Nephron (organoid): ENCODE data around the gene CASP12.

Source experiments
- H3K27ac Mint-ChIP-seq, 3 experiments: 2 replicates each; pipeline ENCODE4 v1.8.0; 2020; ENCODE audit warnings: mixed read lengths in 3 of 3, mild to moderate bottlenecking in 2 of 3, moderate library complexity in 1 of 3
- H3K27me3 Mint-ChIP-seq: 2 replicates; pipeline ENCODE4 v1.8.0; 2021; ENCODE audit warnings: low read depth, mild to moderate bottlenecking, moderate library complexity, mixed read lengths
- H3K36me3 Mint-ChIP-seq: 2 replicates; pipeline ENCODE4 v1.8.0; 2020; ENCODE audit warnings: low read depth, mixed read lengths
- H3K4me1 Mint-ChIP-seq: 2 replicates; pipeline ENCODE4 v1.8.0; 2020; ENCODE audit warnings: mixed read lengths
- H3K4me3 Mint-ChIP-seq, 3 experiments: 2 replicates each; pipeline ENCODE4 v1.8.0; 2020; ENCODE audit warnings: mild to moderate bottlenecking in 3 of 3, mixed read lengths in 3 of 3, moderate library complexity in 2 of 3
- H3K9me3 Mint-ChIP-seq: 2 replicates; pipeline ENCODE4 v1.8.0; 2020; ENCODE audit warnings: mixed read lengths
- TF ChIP-seq, protein P1 (sequence below), 3 experiments: fragments of 200-600 bp; sonication (generic); IDR thresholded peaks; one replicate each; pipeline ENCODE4 v1.5.0; 2021; ENCODE audit warnings: antibody characterized with exemption in 3 of 3; ENCODE audit not compliant: unreplicated experiment in 3 of 3

CASP12 gene

DNA sequence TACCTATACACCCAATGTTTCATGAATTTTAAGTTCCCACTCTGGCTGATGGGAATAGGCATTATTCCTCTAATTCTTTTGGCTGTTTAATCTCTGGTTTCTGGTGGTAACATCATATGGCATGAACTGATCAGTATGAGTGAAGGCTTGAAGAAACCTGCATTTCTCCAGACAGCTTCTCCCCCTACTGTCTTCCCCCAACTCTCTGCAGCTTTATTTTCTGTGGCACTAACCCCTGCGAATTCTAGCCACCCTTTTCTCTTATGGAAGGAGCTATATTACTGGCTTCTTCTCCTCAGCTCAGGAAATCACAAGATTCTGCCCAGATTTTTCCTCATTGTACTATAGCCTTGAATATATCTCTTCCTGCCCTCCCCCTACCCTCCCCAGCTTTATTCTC, 57.1 kb downstream of the CASP12 start:
- TF ChIP-seq, protein P1, sequence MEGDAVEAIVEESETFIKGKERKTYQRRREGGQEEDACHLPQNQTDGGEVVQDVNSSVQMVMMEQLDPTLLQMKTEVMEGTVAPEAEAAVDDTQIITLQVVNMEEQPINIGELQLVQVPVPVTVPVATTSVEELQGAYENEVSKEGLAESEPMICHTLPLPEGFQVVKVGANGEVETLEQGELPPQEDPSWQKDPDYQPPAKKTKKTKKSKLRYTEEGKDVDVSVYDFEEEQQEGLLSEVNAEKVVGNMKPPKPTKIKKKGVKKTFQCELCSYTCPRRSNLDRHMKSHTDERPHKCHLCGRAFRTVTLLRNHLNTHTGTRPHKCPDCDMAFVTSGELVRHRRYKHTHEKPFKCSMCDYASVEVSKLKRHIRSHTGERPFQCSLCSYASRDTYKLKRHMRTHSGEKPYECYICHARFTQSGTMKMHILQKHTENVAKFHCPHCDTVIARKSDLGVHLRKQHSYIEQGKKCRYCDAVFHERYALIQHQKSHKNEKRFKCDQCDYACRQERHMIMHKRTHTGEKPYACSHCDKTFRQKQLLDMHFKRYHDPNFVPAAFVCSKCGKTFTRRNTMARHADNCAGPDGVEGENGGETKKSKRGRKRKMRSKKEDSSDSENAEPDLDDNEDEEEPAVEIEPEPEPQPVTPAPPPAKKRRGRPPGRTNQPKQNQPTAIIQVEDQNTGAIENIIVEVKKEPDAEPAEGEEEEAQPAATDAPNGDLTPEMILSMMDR (IDR thresholded peaks at IDR 0.05; ENCODE audit: unreplicated experiment in 3 of 3) = no peak
- no peak overlapping the region for H3K27ac Mint-ChIP-seq

DNA sequence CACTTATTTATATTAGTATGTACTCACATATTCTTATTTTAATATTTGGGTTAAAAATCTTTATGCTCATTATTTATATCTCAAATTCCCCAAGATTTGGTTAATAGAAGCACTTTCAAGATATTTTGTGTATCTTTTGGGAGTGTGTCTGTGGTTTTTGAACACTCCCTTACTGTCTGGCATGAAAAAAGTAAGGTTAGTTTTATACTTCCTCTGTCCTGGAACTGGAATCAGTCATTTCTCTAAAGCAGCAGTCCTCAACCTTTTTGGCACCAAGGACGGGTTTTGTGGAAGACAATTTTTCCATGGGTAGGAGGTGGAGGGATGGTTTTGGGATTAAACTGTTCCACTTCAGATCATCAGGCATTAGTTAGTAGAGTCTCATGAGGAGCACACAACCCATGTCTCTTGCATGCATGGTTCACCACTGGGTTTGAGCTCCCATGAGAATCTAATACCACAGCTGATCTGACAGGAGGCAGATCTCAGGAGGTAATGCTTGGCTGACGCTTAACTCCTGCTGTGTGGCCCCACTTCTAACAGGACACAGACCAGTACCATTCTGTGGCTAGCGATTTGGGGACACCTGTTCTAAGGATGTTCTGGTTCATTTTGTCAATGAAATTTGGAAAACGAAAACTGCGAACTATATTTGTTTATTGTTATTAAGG, 60.2 kb downstream of the CASP12 start:
- no peak overlapping the region for H3K4me3 Mint-ChIP-seq
- TF ChIP-seq, protein P1 (IDR thresholded peaks at IDR 0.05; ENCODE audit: unreplicated experiment in 3 of 3) = no peak
- no peaks in the 10 kb centered on the region for H3K27me3 Mint-ChIP-seq
- H3K9me3 Mint-ChIP-seq = peaks cover 11% of the 10 kb centered on the region
- H3K27ac Mint-ChIP-seq = no peak overlapping the region
- H3K4me1 Mint-ChIP-seq = no peaks in the 10 kb centered on the region
- H3K36me3 Mint-ChIP-seq = no peaks in the 10 kb centered on the region

More for the DNA sequence above, 57.1 kb downstream of the CASP12 start:
- H3K4me1 Mint-ChIP-seq = no peaks in the 10 kb centered on the region
- H3K36me3 Mint-ChIP-seq = no peaks in the 10 kb centered on the region
- peaks cover 11% of the 10 kb centered on the region for H3K9me3 Mint-ChIP-seq
- H3K4me3 Mint-ChIP-seq = no peak overlapping the region
- no peaks in the 10 kb centered on the region for H3K27me3 Mint-ChIP-seq

DNA sequence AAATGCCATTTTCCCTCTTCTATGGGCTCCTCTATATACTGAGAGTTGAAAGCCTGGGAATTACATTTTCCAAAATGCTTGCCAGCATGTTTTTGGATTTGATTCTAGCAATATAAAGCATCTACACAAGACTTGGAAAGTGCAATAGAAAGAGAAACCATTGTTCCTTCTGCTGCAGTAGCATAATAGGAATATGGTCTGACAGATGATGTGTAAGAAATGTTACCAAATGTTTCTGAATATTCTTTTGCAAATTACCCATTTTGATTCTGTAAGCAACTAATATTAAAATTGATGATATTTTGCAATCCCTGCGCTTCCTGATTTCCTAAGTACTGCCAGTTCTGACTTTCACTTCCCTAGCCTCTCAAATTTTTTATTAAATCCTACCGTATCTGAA, 61.6 kb downstream of the CASP12 start:
- no peak overlapping the region for H3K27ac Mint-ChIP-seq
- H3K27me3 Mint-ChIP-seq = no peaks in the 10 kb centered on the region
- TF ChIP-seq, protein P1 (IDR thresholded peaks at IDR 0.05; ENCODE audit: unreplicated experiment in 3 of 3) = no peak
- peaks cover 11% of the 10 kb centered on the region for H3K9me3 Mint-ChIP-seq
- no peaks in the 10 kb centered on the region for H3K4me1 Mint-ChIP-seq
- no peaks in the 10 kb centered on the region for H3K36me3 Mint-ChIP-seq
- H3K4me3 Mint-ChIP-seq = no peak overlapping the region
